HG03159 (cell line): Measurements from ENCODE around the gene S100PBP.

ENCODE experiments used
- ATAC-seq: cut with Tn5 transposase; IDR thresholded peaks from one replicate; pipeline ENCODE4 v1.9.1; 2021; ENCODE audit warnings: mild to moderate bottlenecking, moderate library complexity; ENCODE audit not compliant: unreplicated experiment

S100PBP gene

DNA sequence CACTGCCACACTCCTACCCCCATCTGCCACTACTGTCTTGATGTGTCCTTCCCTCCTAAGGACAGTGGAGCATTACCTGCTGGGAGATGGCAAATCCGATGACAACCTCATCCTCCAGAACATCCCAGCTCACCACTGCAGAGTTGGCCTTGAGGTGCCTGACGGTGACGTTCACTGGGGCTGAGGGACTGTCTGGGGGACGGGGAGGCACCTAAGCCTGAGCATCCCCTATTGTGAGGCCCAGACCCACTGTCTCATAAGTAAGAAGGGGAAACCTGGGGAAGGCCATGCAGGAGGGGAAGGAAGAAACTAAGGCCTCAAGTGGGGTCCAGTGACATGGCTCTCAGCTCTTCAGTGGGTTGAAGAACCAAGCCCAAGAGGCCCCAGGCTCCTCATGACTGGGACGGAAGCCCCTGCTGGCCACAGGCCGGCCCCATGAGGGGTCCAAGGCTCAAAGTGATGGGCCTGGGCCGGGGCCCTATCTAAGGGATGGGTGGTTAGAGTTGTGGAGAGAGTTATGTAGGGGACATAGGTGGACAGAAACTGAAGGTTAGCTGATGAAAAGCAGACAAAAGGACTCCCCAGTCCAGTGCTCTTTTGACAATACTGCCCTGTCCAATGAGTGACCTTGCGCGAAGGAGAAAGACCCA lies 51.5 kb downstream of the S100PBP start:
- ATAC-seq, result no peak

GRCh38 chr1:32869923-32870614 lies 52.6 kb downstream of the S100PBP start:
- ATAC-seq, result no peak

DNA sequence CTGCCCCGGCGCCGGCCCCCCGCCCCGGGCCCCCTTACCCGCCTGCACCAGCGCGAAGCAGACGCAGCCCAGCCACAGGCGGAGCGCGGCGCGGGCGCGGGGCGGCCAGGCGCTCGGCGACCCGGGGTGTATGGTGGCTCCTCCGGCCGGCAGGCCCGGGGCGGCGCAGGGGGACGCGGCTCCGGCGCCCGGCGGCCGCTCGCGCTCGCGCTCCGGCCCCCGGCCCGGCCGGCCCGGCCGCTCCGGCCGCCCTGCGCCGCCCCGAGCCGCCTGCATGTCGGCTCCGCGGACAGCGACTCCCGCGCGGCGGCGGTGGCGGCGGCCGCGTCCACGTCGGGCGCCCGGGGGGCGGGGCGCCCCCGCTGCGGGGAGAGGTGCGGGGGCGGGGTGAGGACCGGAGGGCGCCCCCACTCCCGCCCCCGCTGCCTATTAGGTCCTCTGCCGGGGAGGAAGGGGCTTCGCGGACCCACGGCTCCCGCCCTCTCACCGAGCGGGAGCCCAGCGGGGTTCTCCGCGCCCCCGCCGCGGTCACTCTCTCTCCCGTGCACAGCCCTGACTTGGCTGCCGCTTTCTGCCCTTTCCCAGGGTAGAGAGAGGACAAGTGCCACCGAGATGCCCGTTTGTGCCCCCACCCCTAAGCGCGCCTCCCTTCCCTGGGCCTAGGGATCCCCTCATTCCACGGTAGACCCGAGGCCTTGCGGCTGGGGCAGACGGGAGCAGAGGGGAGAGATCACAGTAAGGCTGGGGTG lies 53.3 kb downstream of the S100PBP start, which contains the start of gene FNDC5:
FNDC5 (minus strand) TSS at position 298 of the 749 bp plus-strand sequence.
- ATAC-seq, result no peak

GRCh38 chr1:32871364-32872191 lies 54.1 kb downstream of the S100PBP start:
- ATAC-seq, result no peak

- ATAC-seq, result no peak
These were observed 54.7 kb downstream of the S100PBP start for GRCh38 chr1:32872192-32872460.

DNA sequence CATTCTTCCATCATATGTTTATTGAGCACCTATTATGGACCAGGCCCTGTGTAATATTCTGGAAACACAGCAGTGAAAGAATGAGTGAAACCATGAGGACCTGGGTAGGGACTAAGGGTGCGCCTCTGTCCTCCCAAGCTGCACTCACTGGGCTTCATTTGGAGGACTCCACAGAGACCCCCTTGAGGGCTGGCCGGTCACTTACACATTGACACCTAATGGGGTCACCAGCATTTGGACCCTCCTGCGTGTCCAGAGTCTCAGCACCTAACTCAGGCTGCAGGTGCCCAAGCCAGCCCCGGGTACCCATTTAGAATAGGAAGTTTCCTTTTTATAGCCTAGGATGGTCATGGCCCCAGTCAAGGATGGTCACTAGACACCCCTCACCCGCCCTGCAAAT lies 56.0 kb downstream of the S100PBP start:
- ATAC-seq, result no peak

DNA sequence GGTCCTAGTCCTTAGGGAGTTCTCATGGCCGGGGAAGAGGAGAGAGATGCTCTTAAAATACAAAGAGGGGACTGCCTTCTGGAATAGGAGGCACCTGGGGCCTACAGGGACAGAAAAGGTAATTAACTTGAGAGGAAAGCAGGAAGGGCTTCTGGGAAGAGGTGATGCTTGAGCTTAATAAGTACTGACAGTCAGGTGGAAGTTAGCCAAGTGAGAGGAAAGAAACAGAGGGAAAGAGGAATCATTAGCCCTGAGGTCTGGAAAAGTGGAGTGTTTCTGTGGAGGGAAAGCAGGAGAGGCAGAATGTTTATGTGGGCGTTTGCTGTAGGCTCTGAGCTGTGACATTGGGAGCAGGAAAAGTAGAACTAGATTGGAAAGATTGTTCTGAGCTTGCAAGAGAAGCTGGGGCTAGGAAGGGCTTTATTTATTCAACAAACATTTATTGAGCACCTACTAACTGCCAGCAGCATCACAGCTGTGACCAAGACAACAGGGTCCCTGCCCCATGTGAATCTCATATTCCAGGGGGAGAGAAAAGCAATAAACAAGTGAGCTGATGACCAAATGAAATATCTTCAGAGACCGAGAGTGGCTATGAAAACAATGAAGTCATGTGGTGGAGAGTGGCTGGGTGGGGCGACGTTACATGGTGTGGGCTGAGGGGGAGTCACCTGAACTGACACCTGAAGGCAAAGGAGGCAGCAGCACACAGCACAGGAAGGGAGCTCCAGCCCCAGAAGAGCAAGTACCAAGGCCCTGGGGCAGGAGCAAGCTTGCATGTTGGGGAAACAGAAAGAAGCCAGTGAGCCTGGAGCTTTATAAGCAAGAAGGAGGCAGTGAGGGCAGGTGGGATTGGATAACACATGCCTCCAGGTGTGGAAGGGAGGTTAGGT lies 57.7 kb downstream of the S100PBP start:
- no peak for ATAC-seq

DNA sequence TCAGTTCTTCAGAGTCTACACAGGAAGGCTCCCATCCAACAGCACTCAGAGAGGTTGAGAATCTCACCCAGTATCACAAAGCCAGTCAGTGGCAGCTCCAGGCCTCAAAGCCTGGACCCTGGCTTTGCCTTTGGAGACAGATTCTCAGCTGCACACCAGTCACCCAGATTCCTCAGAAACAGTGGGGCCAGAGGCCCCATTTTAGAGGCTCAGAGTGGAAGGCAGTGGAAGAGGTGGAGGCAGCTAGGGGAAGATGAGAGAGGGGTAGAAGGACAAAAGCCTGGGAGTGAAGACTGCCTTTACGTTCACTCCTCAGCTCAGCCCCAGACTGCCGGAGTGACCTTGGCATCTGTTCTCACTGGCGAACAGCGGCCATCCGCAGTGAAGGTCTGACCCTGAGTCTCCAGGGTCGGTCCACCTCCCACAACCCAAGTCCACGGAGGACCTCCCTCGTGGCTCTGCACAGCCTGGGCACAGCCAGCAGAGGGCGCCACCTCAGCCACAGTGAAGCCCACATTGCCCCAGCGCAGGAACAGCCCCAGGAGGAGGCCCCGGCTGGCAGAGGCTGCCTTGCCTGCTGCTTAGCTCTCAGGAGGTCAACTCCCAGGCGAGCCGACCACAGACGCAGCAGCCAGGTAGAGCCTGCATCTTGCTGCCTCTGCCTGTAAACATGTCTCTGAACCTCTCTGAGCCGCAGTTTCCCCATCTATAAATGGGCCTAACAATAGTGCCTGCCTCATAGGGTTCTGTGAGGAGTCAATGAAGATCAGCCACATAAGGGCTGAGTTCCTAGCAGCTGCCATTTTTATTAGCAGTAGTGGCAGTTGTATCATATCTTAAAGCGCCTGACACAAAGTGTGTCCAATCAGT lies 59.1 kb downstream of the S100PBP start:
- ATAC-seq, result no peak

- no peak for ATAC-seq
These were observed 60.0 kb downstream of the S100PBP start for GRCh38 chr1:32877211-32878110.

DNA sequence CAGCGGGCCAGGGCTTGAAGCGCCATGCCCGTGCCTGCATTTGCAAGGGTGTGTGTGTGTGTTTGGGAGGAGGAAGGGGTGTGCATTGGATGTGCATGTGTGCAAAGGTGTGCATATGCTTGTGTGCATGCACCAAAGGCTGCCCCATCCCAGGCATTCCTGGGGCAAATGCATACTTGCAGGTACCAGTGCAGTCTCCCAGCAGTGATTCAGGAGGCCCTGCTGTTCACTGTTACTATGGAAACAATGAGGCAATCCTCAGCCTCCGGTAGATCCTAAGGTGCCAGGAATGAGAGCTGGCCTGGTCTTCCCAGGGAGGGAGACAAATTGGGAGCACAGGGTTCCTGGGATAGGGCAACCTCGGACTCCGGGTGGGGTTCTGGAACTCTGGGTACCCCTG lies 60.7 kb downstream of the S100PBP start:
- no peak for ATAC-seq

- no peak for ATAC-seq
These were observed 61.2 kb downstream of the S100PBP start for GRCh38 chr1:32878637-32879041.

GRCh38 chr1:32881291-32881690 lies 63.8 kb downstream of the S100PBP start:
- no peak for ATAC-seq

DNA sequence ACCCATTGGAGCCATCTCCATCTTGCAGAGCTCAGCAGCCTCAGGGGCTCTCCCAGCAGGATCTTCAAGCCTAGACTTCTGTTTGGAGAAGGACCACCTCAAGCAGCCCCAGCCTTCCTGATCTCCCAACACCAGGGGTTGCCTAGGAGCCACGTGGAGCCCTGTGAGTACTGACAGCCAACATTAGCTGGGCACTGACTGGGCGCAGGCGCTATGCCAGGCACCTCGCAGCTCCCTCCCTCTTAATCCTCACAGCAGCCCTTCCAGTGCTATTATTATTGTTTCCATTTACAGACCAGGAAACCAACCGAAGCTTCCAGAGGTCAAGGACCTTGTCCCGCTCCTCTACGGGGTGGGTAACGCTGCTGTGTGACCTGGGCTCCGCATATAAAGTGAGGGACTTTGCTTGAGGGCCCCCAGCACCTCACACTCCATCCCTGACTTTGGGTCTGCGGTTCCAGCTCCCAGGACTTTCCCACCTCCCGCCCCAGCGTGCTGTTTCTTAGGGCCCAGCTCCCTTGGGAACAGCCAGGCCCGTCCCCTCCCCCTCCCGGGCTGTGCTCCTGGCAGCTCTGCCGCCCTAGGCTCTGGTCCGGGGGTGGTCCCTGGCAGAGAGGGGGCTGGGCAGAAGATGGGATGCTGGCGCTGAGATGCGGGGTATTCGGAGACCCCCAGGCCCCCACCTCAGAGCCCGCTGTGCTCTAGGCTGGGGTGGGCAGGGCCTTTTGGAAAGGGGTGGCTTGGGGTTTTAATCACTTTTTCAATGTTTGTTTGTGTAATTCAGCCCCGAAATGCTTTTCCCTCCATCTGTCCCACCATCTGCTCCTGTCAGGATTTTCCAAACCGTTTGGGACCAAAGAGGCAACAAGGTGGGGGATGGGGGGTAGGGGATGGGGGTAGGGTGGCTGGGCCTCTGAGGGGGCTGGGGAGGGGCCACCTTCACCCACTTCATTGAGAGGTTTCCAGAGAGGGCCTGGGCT lies 64.7 kb downstream of the S100PBP start:
- no peak for ATAC-seq

DNA sequence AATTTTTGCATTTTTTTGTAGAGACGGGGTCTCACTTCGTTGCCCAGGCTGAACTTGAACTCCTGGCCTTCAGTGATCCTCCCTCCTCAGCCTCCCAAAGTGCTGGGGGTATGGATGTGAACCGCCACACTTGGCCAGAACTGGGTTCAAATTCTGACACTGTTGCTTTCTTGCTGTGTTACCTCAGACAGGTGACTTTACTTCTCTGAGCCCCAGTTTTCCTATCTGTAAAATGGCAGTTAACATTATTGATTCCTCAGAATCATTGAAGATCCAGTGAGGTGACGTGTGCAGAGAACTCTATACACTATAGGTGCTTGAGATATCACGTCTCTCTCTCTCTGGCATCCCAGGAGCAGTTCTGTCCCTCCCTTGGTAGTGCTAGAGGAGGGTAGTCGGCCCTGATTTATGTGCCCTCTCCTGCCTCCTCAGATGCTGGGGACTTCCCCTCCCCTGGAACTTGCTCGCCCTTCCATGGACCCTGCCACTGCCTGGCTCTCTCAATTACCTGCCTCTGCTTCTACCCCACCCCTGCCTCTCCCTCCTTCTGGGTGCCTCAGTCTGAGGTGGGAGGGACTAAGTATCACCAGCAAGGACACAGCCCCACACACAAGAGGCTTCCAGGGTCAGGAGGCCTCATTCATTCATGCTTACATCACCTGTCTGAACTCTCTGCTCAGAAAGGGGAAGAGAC lies 66.0 kb downstream of the S100PBP start:
- ATAC-seq, result no peak

GRCh38 chr1:32884032-32884372 lies 66.5 kb downstream of the S100PBP start:
- ATAC-seq, result no peak

GRCh38 chr1:32884726-32885125 lies 67.3 kb downstream of the S100PBP start:
- no peak for ATAC-seq

DNA sequence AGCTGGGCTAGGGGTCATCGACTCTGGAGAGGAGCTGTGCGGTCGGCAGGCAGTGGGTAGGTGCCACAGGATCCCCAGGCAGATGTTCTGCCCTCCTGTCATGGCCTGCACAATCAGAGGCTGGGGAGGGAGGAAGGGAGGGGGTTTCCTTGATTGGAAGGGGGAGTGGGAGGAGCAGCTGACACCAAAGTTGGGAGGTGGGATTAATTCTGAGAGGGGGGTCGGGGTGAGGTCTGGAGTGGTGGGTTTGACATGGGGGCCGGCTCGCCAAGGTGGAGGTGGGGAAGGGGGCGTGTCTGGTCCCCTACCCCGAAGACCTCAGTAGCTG lies 68.2 kb downstream of the S100PBP start:
- no peak for ATAC-seq
